ENCODE data around the gene CACNG7.

DNA sequence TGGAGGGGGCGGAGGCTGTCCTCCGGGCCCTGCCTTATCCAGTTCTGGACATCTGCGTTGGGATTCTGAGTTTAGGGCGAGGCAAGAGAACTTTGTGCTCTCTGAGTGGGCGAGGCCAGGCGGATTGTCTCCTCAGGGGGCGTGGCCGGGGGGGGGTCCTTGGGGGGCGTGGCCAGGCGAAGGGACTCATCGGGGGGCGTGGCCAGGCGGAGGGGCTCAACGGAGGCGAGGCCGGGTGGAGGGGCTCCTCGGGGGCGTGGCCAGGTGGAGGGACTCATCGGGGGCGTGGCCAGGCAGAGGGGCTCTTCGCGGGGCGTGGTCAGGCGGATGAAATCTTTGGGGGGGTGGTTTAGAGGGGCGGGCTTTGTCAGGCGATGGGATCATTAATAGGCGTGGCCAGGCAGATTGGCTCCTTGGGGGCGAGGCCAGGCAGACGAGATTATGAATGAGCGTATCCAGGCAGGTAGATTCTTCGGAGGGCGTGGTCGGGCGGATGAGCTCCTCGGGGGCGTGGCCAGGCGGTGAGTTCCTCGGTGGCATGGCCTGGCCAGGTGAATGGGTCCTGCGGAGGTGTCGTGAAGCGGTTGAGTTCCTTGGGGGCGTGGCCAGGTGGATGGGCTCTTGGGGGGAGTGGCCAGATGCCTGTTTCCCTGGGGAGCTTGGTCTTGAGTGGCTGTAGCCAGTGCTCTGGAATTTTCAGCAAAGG is 10.3 kb upstream of the CACNG7 start:
- TF ChIP-seq, protein P1, sequence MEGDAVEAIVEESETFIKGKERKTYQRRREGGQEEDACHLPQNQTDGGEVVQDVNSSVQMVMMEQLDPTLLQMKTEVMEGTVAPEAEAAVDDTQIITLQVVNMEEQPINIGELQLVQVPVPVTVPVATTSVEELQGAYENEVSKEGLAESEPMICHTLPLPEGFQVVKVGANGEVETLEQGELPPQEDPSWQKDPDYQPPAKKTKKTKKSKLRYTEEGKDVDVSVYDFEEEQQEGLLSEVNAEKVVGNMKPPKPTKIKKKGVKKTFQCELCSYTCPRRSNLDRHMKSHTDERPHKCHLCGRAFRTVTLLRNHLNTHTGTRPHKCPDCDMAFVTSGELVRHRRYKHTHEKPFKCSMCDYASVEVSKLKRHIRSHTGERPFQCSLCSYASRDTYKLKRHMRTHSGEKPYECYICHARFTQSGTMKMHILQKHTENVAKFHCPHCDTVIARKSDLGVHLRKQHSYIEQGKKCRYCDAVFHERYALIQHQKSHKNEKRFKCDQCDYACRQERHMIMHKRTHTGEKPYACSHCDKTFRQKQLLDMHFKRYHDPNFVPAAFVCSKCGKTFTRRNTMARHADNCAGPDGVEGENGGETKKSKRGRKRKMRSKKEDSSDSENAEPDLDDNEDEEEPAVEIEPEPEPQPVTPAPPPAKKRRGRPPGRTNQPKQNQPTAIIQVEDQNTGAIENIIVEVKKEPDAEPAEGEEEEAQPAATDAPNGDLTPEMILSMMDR (conservative IDR thresholded peaks at IDR 0.05; ENCODE audit: low read depth, low read length): no peak
- TF ChIP-seq EZH2 (IDR thresholded peaks at IDR 0.05; ENCODE audit: low read length, unreplicated experiment): no peak
- TF ChIP-seq EZH2phosphoT487 (IDR thresholded peaks at IDR 0.05; ENCODE audit: borderline replicate concordance, low read length): no peak

Measured in PC-3 (cell line).